Stimulated activated CD8-positive, alpha-beta memory T cell treated with anti-CD3 and anti-CD28 coated beads, Interleukin-4, amount 100 ng/mL, for 24 hours (primary cell): ENCODE results near the gene CCDC142.

Experiments used
- DNase-seq: peaks from one replicate; pipeline ENCODE4 v3.0.0-alpha.2; 2020; ENCODE audit warnings: low read depth

CCDC142 gene

GRCh38 chr2:74482801-74483674 is at the start of gene CCDC142, which contains the start of gene TTC31:
TSS of gene CCDC142 (minus strand) at chr2:74482998. CDS start at chr2:74482837, 161 bp downstream.
TSS of gene TTC31 (plus strand) at chr2:74483081. CDS start at chr2:74483096, 15 bp downstream.
- peak; percentile 85 for DNase-seq

GRCh38 chr2:74532222-74532621 is 49.4 kb upstream of the CCDC142 start:
- DNase-seq, result no peak

GRCh38 chr2:74531666-74532065 is 48.9 kb upstream of the CCDC142 start:
- DNase-seq, result no peak

GRCh38 chr2:74530239-74531187 is 47.7 kb upstream of the CCDC142 start:
- peak; percentile 21 for DNase-seq

GRCh38 chr2:74529357-74530238 is 46.8 kb upstream of the CCDC142 start, which contains the start of the genes AUP1 and HTRA2:
TSS of gene AUP1 (minus strand) at chr2:74529706. CDS start at chr2:74529629, 77 bp downstream.
TSS of gene HTRA2 (plus strand) at chr2:74529933. CDS start at chr2:74530007, 74 bp downstream.
- peak; percentile 89 for DNase-seq

GRCh38 chr2:74528600-74529356 is 46.0 kb upstream of the CCDC142 start:
- no peak for DNase-seq

GRCh38 chr2:74527741-74528140 is 44.9 kb upstream of the CCDC142 start:
- no peak for DNase-seq

GRCh38 chr2:74526649-74527230 is 43.9 kb upstream of the CCDC142 start:
- DNase-seq, result no peak

GRCh38 chr2:74525717-74526648 is 43.2 kb upstream of the CCDC142 start, which contains the start of gene DQX1:
TSS of gene DQX1 (minus strand) at chr2:74526231. CDS start at chr2:74525729, 502 bp downstream.
- no peak for DNase-seq

- DNase-seq, result no peak
Observed at GRCh38 chr2:74524955-74525716, 42.3 kb upstream of the CCDC142 start.

GRCh38 chr2:74524005-74524404 is 41.2 kb upstream of the CCDC142 start:
- no peak for DNase-seq

GRCh38 chr2:74522516-74522915 is 39.7 kb upstream of the CCDC142 start:
- no peak for DNase-seq

GRCh38 chr2:74516650-74517049 is 33.9 kb upstream of the CCDC142 start:
- DNase-seq, result no peak

GRCh38 chr2:74515981-74516633 is 33.3 kb upstream of the CCDC142 start:
- peak; percentile 64 for DNase-seq

- DNase-seq, result no peak
Observed at GRCh38 chr2:74515271-74515980, 32.6 kb upstream of the CCDC142 start.

- no peak for DNase-seq
Observed at GRCh38 chr2:74514368-74515270, 31.8 kb upstream of the CCDC142 start, which contains the start of gene TLX2. TSS of gene TLX2 (plus strand) at chr2:74514450. CDS start at chr2:74514807, 357 bp downstream.
